ENCODE measurements around the gene SUDS3. TPM values are rescaled to one million over a fixed set of nuclear protein-coding genes. Genes with fewer than 3 reads are reported as not detected.

Gene SUDS3
- total RNA-seq, 2 experiments from 2014 or later, result 17.5 to 22.0 TPM

DNA sequence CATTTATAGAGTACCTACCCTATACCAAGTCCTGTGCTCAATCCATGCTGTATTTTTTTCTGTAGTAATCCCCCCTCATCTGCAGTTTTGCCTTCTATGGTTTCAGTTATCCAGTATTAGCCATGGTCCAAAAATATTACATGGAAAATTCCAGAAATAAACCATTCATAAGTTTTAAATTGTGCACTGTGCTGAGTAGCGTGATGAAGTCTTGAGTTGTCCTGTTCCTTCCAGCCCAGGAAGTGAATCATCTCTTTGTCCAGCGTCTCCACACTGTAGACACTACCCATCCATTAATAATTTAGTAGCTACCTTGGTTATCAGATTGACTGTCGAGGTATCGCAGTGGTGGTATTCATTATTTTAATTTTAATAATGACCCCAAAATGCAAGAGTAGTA lies 54.2 kb downstream of the SUDS3 start:
- Mint-ChIP-seq H3K27ac (no peak overlapping the region), H3K4me1 (ENCODE audit: low read depth) (no peaks in the 10 kb centered on the region), H3K4me3 (no peak overlapping the region), H3K36me3 (ENCODE audit: low read depth) (peaks cover 29% of the 10 kb centered on the region), H3K9me3 (peaks cover 7% of the 10 kb centered on the region), H3K27me3 (no peaks in the 10 kb centered on the region)
- Histone ChIP-seq H3K4me1 (ENCODE audit: insufficient read depth, low read length) (no peaks in the 10 kb centered on the region), H3K27ac (ENCODE audit: low read depth in 1 of 2, low read length in 2 of 2) (no peak overlapping the region), H3K36me3 (ENCODE audit: insufficient read depth, low read length) (no peaks in the 10 kb centered on the region), H3K27me3 (ENCODE audit: control insufficient read depth in 1 of 2, insufficient read depth in 2 of 2, low read length in 2 of 2) (no peaks in the 10 kb centered on the region), H3K9me3 (ENCODE audit: control insufficient read depth in 1 of 2, insufficient read depth in 1 of 2, low read length in 2 of 2) (peaks cover 0 to 5% of the 10 kb centered on the region in 2 experiments), H3K4me3 (ENCODE audit: low read length) (no peak overlapping the region)
- intact Hi-C loops (cut with DNase I, micrococcal nuclease), result no loop called here
- POLR2A ChIA-PET, result no interaction called here
- ATAC-seq (ENCODE audit: poor library complexity), result no peak
- TF ChIP-seq CTCF (IDR thresholded peaks at IDR 0.05), result no peak
- no peak for DNase-seq
- CTCF ChIA-PET, result no interaction called here

GRCh38 chr12:118432812-118433545 lies 56.6 kb downstream of the SUDS3 start:
- no peak for TF ChIP-seq CTCF (IDR thresholded peaks at IDR 0.05)
- CTCF ChIA-PET, result no interaction called here
- no peaks in the 10 kb centered on the region for H3K4me1 Mint-ChIP-seq (ENCODE audit: low read depth)
- peaks cover 7% of the 10 kb centered on the region for H3K9me3 Mint-ChIP-seq
- peaks cover 0 to 7% of the 10 kb centered on the region in 2 experiments for H3K9me3 ChIP-seq (ENCODE audit: control insufficient read depth in 1 of 2, insufficient read depth in 1 of 2, low read length in 2 of 2)
- no peak overlapping the region for H3K27ac ChIP-seq (ENCODE audit: low read depth in 1 of 2, low read length in 2 of 2)
- H3K4me3 ChIP-seq (ENCODE audit: low read length), result no peak overlapping the region
- POLR2A ChIA-PET, result no interaction called here
- no peaks in the 10 kb centered on the region for H3K36me3 ChIP-seq (ENCODE audit: insufficient read depth, low read length)
- H3K27me3 ChIP-seq (ENCODE audit: control insufficient read depth in 1 of 2, insufficient read depth in 2 of 2, low read length in 2 of 2), result no peaks in the 10 kb centered on the region
- peaks cover 23% of the 10 kb centered on the region for H3K36me3 Mint-ChIP-seq (ENCODE audit: low read depth)
- intact Hi-C loops (cut with DNase I, micrococcal nuclease), result no loop called here
- DNase-seq, result no peak
- H3K27ac Mint-ChIP-seq, result no peak overlapping the region
- H3K4me3 Mint-ChIP-seq, result no peak overlapping the region
- no peak for ATAC-seq (ENCODE audit: poor library complexity)
- H3K4me1 ChIP-seq (ENCODE audit: insufficient read depth, low read length), result no peaks in the 10 kb centered on the region
- peaks cover 9% of the 10 kb centered on the region for H3K27me3 Mint-ChIP-seq

GRCh38 chr12:118436002-118436730 lies 59.8 kb downstream of the SUDS3 start:
- Histone ChIP-seq H3K9me3 (ENCODE audit: control insufficient read depth in 1 of 2, insufficient read depth in 1 of 2, low read length in 2 of 2) (peaks cover 0 to 7% of the 10 kb centered on the region in 2 experiments), H3K27me3 (ENCODE audit: control insufficient read depth in 1 of 2, insufficient read depth in 2 of 2, low read length in 2 of 2) (peaks cover 0 to 2% of the 10 kb centered on the region in 2 experiments), H3K36me3 (ENCODE audit: insufficient read depth, low read length) (no peaks in the 10 kb centered on the region), H3K27ac (ENCODE audit: low read depth in 1 of 2, low read length in 2 of 2) (no peak overlapping the region), H3K4me3 (ENCODE audit: low read length) (no peak overlapping the region), H3K4me1 (ENCODE audit: insufficient read depth, low read length) (no peaks in the 10 kb centered on the region)
- ATAC-seq (ENCODE audit: poor library complexity) (no peak), DNase-seq (no peak)
- Mint-ChIP-seq H3K4me1 (ENCODE audit: low read depth) (no peaks in the 10 kb centered on the region), H3K36me3 (ENCODE audit: low read depth) (peaks cover 19% of the 10 kb centered on the region), H3K27me3 (peaks cover 25% of the 10 kb centered on the region), H3K27ac (no peak overlapping the region), H3K4me3 (no peak overlapping the region), H3K9me3 (peaks cover 9% of the 10 kb centered on the region)
- POLR2A ChIA-PET, result no interaction called here
- intact Hi-C loops (cut with DNase I, micrococcal nuclease), result no loop called here
- no peak for TF ChIP-seq CTCF (IDR thresholded peaks at IDR 0.05)
- CTCF ChIA-PET, result no interaction called here
